WTC11 (cell line): Measurements from ENCODE around the gene OGDH. TPM values are rescaled to one million over a fixed set of nuclear protein-coding genes. Genes with fewer than 3 reads are reported as not detected.

Experiments
- ATAC-seq: fragments of 200-7000 bp; cut with Tn5 transposase; 2 replicates; pipeline ENCODE4 v1.10.0; 2021; ENCODE audit warnings: mild to moderate bottlenecking, moderate library complexity
- CTCF ChIA-PET: fragments of 300-600 bp; sonication (Branson Sonifier 250); formaldehyde crosslinking; loops from one replicate; lab custom pipeline; 2021; ENCODE audit warnings: antibody characterized with exemption; lab: Charles Lee
- POLR2A ChIA-PET: fragments of 350-600 bp; sonication (Branson Sonifier 250); formaldehyde crosslinking; loops from one replicate; lab custom pipeline; 2021; ENCODE audit warnings: antibody characterized with exemption; lab: Charles Lee
- DNase-seq: peaks from one replicate; pipeline ENCODE4 v3.0.0; 2021; ENCODE audit warnings: low spot score
- H3K27ac Mint-ChIP-seq: 2 replicates; pipeline ENCODE4 v1.8.0; 2021; ENCODE audit warnings: mixed read lengths
- H3K27me3 Mint-ChIP-seq: 2 replicates; pipeline ENCODE4 v1.8.0; 2021; ENCODE audit warnings: low read depth, mild to moderate bottlenecking, moderate library complexity, mixed read lengths
- H3K36me3 Mint-ChIP-seq: 2 replicates; pipeline ENCODE4 v1.8.0; 2021; ENCODE audit warnings: mixed read lengths
- H3K4me1 Mint-ChIP-seq: 2 replicates; pipeline ENCODE4 v1.8.0; 2022; ENCODE audit warnings: mixed read lengths
- H3K4me3 Mint-ChIP-seq: 2 replicates; pipeline ENCODE4 v1.8.0; 2021; ENCODE audit warnings: mild to moderate bottlenecking, moderate library complexity, mixed read lengths
- H3K9me3 Mint-ChIP-seq: 2 replicates; pipeline ENCODE4 v1.8.0; 2021; ENCODE audit warnings: mixed read lengths
- ATF2 ChIP-seq: sonication (generic); formaldehyde crosslinking; IDR thresholded peaks from 2 replicates; pipeline ENCODE4 v1.8.1; 2022; ENCODE audit warnings: low read depth, missing genetic modification reagents, borderline replicate concordance
- CTCF ChIP-seq: fragments of 200-600 bp; IDR thresholded peaks from 2 replicates; pipeline ENCODE4 v1.8.0; 2022; ENCODE audit warnings: antibody characterized with exemption
- FOXK1 ChIP-seq: sonication (generic); formaldehyde crosslinking; IDR thresholded peaks from 2 replicates; pipeline ENCODE4 v1.8.0; 2022; ENCODE audit warnings: mild to moderate bottlenecking, moderate library complexity, missing genetic modification reagents
- HMGA2 ChIP-seq: fragments of 250-450 bp; sonication (Bioruptor Pico); IDR thresholded peaks from 2 replicates; pipeline ENCODE4 v1.4.0; 2021; ENCODE audit warnings: mild to moderate bottlenecking, moderate library complexity
- IRF2 ChIP-seq: sonication (generic); formaldehyde crosslinking; IDR thresholded peaks from 2 replicates; pipeline ENCODE4 v1.8.0; 2022; ENCODE audit warnings: low read depth, missing genetic modification reagents, borderline replicate concordance
- OVOL2 ChIP-seq: fragments of 250-450 bp; sonication (Bioruptor Pico); IDR thresholded peaks from 2 replicates; pipeline ENCODE4 v1.9.0; 2021; ENCODE audit warnings: mild to moderate bottlenecking, borderline replicate concordance
- TEAD4 ChIP-seq: sonication (generic); formaldehyde crosslinking; IDR thresholded peaks from 2 replicates; pipeline ENCODE4 v1.8.0; 2022; ENCODE audit warnings: mild to moderate bottlenecking, missing genetic modification reagents
- ZNF317 ChIP-seq: sonication (generic); formaldehyde crosslinking; IDR thresholded peaks from 2 replicates; pipeline ENCODE4 v1.8.1; 2023; ENCODE audit warnings: low read depth, mild to moderate bottlenecking, moderate library complexity, missing genetic modification reagents, borderline replicate concordance
- ZNF512 ChIP-seq: sonication (generic); formaldehyde crosslinking; IDR thresholded peaks from 2 replicates; pipeline ENCODE4 v1.8.1; 2022; ENCODE audit warnings: missing genetic modification reagents, borderline replicate concordance
- total RNA-seq: library from RNA; stranded (reverse); gene quantifications from 3 replicates; pipeline ENCODE4 v1.2.3, GENCODE V29; 2021
- TF ChIP-seq, protein P1 (sequence below): sonication (generic); formaldehyde crosslinking; IDR thresholded peaks from 2 replicates; pipeline ENCODE4 v1.8.0; 2023; ENCODE audit warnings: missing genetic modification reagents, mild to moderate bottlenecking, borderline replicate concordance
- TF ChIP-seq, protein P2 (sequence below): sonication (generic); formaldehyde crosslinking; IDR thresholded peaks from 2 replicates; pipeline ENCODE4 v1.8.0; 2022; ENCODE audit warnings: mild to moderate bottlenecking, missing genetic modification reagents
- TF ChIP-seq, protein P3 (sequence below): sonication (generic); formaldehyde crosslinking; IDR thresholded peaks from 2 replicates; pipeline ENCODE4 v1.8.1; 2023; ENCODE audit warnings: mild to moderate bottlenecking, missing genetic modification reagents
- TF ChIP-seq, protein P4 (sequence below): sonication (generic); formaldehyde crosslinking; IDR thresholded peaks from 2 replicates; pipeline ENCODE4 v1.8.1; 2023; ENCODE audit warnings: mild to moderate bottlenecking, moderate library complexity, missing genetic modification reagents
- TF ChIP-seq, protein P5 (sequence below): sonication (generic); formaldehyde crosslinking; IDR thresholded peaks from 2 replicates; pipeline ENCODE4 v1.8.1; 2022; ENCODE audit warnings: mild to moderate bottlenecking, missing genetic modification reagents, moderate library complexity, borderline replicate concordance

The OGDH gene
- total RNA-seq, 1 experiment from 2014 or later: 79.6 TPM

- TF ChIP-seq, protein P1, sequence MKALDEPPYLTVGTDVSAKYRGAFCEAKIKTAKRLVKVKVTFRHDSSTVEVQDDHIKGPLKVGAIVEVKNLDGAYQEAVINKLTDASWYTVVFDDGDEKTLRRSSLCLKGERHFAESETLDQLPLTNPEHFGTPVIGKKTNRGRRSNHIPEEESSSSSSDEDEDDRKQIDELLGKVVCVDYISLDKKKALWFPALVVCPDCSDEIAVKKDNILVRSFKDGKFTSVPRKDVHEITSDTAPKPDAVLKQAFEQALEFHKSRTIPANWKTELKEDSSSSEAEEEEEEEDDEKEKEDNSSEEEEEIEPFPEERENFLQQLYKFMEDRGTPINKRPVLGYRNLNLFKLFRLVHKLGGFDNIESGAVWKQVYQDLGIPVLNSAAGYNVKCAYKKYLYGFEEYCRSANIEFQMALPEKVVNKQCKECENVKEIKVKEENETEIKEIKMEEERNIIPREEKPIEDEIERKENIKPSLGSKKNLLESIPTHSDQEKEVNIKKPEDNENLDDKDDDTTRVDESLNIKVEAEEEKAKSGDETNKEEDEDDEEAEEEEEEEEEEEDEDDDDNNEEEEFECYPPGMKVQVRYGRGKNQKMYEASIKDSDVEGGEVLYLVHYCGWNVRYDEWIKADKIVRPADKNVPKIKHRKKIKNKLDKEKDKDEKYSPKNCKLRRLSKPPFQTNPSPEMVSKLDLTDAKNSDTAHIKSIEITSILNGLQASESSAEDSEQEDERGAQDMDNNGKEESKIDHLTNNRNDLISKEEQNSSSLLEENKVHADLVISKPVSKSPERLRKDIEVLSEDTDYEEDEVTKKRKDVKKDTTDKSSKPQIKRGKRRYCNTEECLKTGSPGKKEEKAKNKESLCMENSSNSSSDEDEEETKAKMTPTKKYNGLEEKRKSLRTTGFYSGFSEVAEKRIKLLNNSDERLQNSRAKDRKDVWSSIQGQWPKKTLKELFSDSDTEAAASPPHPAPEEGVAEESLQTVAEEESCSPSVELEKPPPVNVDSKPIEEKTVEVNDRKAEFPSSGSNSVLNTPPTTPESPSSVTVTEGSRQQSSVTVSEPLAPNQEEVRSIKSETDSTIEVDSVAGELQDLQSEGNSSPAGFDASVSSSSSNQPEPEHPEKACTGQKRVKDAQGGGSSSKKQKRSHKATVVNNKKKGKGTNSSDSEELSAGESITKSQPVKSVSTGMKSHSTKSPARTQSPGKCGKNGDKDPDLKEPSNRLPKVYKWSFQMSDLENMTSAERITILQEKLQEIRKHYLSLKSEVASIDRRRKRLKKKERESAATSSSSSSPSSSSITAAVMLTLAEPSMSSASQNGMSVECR (CRISPR knock-in tag): no peak
- TF ChIP-seq ZNF512 (CRISPR knock-in tag): no peak
- TF ChIP-seq, protein P2, sequence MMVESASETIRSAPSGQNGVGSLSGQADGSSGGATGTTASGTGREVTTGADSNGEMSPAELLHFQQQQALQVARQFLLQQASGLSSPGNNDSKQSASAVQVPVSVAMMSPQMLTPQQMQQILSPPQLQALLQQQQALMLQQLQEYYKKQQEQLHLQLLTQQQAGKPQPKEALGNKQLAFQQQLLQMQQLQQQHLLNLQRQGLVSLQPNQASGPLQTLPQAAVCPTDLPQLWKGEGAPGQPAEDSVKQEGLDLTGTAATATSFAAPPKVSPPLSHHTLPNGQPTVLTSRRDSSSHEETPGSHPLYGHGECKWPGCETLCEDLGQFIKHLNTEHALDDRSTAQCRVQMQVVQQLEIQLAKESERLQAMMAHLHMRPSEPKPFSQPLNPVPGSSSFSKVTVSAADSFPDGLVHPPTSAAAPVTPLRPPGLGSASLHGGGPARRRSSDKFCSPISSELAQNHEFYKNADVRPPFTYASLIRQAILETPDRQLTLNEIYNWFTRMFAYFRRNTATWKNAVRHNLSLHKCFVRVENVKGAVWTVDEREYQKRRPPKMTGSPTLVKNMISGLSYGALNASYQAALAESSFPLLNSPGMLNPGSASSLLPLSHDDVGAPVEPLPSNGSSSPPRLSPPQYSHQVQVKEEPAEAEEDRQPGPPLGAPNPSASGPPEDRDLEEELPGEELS: no peak
- TF ChIP-seq ZNF317 (CRISPR knock-in tag): no peak
- TF ChIP-seq OVOL2 (CRISPR knock-in tag): no peak
- TF ChIP-seq HMGA2: no peak
- TF ChIP-seq ATF2 (CRISPR knock-in tag): no peak
- TF ChIP-seq, all 79 proteins: peak for 0
These were observed 3.9 kb upstream of the OGDH start (continued) for GRCh38 chr7:44602576-44602910.

DNA sequence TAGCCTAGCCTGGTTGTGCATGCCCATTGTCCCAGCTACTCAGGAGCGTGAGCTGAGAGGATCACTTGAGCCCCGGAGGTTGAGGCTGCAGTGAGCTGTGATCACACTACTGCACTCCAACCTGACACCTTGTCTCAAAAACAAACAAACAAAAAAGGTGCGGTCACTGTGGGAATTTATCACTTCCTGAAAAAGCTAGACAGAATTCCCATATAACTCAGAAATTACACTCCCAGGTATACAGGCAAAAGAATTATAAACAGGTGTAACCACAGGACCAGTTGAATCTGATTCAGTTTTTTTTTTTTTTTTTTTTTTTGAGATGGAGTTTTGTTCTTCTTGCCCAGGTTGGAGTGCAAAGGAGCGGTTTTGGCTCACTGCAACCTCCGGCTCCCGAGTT, 3.2 kb upstream of the OGDH start:
- Mint-ChIP-seq H3K4me1 (peaks cover 6% of the 10 kb centered on the region), H3K27ac (no peak overlapping the region), H3K27me3 (peaks cover 9% of the 10 kb centered on the region), H3K9me3 (no peaks in the 10 kb centered on the region), H3K4me3 (no peak overlapping the region), H3K36me3 (no peaks in the 10 kb centered on the region)
- ATAC-seq: no peak
- ChIA-PET POLR2A (no interaction called here), CTCF (no interaction called here)
- no peak for DNase-seq
- TF ChIP-seq CTCF: no peak
- TF ChIP-seq OVOL2 (CRISPR knock-in tag): no peak
- no peak for TF ChIP-seq TEAD4
- no peak for TF ChIP-seq IRF2 (CRISPR knock-in tag)
- no peak for TF ChIP-seq ATF2 (CRISPR knock-in tag)
- TF ChIP-seq, protein P2: no peak
- TF ChIP-seq, protein P3, sequence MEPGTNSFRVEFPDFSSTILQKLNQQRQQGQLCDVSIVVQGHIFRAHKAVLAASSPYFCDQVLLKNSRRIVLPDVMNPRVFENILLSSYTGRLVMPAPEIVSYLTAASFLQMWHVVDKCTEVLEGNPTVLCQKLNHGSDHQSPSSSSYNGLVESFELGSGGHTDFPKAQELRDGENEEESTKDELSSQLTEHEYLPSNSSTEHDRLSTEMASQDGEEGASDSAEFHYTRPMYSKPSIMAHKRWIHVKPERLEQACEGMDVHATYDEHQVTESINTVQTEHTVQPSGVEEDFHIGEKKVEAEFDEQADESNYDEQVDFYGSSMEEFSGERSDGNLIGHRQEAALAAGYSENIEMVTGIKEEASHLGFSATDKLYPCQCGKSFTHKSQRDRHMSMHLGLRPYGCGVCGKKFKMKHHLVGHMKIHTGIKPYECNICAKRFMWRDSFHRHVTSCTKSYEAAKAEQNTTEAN (CRISPR knock-in tag): no peak
- TF ChIP-seq, protein P4, sequence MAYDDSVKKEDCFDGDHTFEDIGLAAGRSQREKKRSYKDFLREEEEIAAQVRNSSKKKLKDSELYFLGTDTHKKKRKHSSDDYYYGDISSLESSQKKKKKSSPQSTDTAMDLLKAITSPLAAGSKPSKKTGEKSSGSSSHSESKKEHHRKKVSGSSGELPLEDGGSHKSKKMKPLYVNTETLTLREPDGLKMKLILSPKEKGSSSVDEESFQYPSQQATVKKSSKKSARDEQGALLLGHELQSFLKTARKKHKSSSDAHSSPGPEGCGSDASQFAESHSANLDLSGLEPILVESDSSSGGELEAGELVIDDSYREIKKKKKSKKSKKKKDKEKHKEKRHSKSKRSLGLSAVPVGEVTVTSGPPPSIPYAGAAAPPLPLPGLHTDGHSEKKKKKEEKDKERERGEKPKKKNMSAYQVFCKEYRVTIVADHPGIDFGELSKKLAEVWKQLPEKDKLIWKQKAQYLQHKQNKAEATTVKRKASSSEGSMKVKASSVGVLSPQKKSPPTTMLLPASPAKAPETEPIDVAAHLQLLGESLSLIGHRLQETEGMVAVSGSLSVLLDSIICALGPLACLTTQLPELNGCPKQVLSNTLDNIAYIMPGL: no peak
- TF ChIP-seq FOXK1 (CRISPR knock-in tag): no peak
- TF ChIP-seq, protein P5, sequence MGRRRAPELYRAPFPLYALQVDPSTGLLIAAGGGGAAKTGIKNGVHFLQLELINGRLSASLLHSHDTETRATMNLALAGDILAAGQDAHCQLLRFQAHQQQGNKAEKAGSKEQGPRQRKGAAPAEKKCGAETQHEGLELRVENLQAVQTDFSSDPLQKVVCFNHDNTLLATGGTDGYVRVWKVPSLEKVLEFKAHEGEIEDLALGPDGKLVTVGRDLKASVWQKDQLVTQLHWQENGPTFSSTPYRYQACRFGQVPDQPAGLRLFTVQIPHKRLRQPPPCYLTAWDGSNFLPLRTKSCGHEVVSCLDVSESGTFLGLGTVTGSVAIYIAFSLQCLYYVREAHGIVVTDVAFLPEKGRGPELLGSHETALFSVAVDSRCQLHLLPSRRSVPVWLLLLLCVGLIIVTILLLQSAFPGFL (CRISPR knock-in tag): no peak
